Endometrial microvascular endothelial cells (primary cell): ENCODE results near the gene LTO1. TPM values are rescaled to one million over a fixed set of nuclear protein-coding genes. Genes with fewer than 3 reads are reported as not detected.
"Not testable (repeated sequence)": the region's sequence is repeated elsewhere in the genome, so short reads cannot be mapped to it uniquely, and the experiment has no call there.

Experiments
- in situ Hi-C: cut with HindIII; loops from 2 replicates; pipeline ENCODE4 v1.10.0; 2017; ENCODE audit warnings: low sequenced_read_pairs, low pct_unique_long_range_greater_than_20kb; ENCODE audit errors: inconsistent ontology term
- total RNA-seq: library from RNA; depleted of rRNA; stranded (reverse); fragments of >200 nt; gene quantifications from one replicate; pipeline ENCODE4 v1.2.3, GENCODE V29; 2015; ENCODE audit errors: inconsistent ontology term

Gene LTO1
- total RNA-seq, 1 donor from 2014 or later: 18.4 TPM

- in situ Hi-C loops: no loop called here
These were observed 27.8 kb upstream of the LTO1 start for GRCh38 chr11:69702769-69703452.

DNA sequence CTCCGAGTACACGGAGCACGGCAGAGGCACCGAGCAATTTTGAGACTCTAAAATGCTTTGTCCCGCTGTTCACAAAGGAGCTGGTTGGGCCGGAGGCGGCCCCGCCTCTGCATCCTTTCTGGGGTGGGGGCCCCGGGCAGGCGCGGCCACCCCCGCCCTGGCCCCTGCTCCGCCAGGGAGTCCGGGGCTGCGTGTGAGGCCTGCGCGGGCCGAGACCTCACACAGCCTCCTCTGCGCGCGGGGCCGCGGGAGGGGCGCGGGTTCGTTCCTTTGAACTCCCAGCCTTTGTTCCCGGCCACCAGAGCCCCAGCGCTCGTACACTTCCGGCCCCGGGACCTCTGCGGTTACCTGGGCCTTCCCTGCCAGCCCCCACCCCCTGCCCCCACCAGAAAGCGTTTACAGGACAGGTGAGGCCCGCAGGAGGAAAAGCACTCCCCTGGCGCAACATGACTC is 27.1 kb upstream of the LTO1 start:
- in situ Hi-C loops: no loop called here

DNA sequence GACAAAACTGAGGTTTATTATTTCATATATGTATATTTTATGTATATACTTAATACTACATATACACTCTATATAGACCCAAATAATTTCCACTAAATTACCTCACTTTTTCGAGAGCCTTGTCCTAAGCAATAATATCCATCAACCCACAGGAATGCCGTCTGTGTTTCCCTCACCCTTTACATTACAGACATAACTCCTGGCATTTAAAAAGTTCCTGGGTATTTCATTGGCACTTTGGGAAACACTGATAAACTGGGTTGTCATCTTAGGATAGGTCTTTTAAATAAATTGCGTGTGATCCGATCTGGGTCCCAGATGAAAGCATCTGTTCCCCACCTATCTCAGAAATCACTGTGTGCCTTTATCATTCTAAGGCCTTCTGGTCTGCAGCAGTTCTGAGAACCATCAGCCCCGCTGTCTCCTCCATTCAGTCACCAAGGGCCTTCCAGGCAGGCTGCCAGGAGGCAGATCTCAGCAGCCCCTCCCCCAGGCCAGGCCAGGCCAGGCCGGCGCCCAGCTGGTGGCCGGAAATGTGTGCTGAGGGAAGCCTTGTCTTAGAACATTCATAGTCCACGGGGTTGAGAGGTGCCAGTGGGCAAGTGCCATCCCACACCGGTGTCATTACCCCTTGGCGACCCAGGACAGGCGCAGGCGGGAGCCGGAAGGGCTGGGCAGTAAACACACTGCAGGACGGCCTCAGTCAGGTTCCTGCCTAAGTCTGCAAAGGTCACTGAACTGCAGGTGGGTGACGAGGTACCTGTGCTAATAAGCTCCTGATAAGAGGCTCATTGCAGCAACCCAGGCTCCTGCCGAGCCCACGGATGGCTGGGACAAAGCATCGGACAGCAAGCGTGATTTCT is 25.4 kb upstream of the LTO1 start:
- in situ Hi-C loops: no loop called here

- in situ Hi-C loops: no loop called here
These were observed 24.1 kb upstream of the LTO1 start for GRCh38 chr11:69699213-69699612.

DNA sequence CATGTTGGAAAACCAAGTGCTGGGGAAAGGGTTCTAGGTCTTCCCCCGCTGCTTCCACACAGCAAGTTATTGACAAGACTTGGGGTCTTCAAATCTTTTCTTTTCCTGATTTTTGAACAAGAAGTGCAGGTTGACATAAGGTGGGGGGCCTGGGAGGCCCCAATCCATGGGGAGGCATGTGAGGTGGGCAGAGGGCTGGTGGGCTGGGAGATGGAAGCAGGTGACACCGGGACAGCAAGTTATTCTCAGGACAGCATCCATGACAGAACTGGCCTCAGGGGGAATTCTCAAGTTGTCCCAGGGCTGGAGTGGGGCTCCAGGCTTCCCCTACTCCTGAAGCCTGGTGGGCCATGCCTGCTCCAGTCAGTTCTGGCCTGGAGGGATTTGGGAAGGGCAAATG is 23.2 kb upstream of the LTO1 start:
- in situ Hi-C loops: no loop called here

DNA sequence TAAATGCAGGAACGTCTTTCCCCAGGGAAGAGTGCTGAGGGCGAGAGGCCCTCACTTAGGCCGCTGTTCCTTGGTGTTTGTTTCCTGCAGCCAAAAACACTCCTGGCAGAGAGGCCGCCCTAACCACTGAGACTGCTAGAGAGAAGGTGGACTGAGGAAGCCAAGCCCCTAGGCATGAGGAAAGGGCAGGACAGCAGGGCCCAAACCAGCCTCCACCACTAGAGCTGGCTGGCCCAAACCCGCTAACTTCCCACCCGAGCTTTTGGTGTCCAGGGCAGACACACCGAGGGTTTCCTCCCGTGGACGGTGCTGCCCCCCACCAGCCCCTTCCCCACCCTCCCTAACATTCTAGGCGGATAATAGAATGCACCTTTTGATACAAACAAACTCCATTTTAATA is 22.7 kb upstream of the LTO1 start:
- in situ Hi-C loops: no loop called here

DNA sequence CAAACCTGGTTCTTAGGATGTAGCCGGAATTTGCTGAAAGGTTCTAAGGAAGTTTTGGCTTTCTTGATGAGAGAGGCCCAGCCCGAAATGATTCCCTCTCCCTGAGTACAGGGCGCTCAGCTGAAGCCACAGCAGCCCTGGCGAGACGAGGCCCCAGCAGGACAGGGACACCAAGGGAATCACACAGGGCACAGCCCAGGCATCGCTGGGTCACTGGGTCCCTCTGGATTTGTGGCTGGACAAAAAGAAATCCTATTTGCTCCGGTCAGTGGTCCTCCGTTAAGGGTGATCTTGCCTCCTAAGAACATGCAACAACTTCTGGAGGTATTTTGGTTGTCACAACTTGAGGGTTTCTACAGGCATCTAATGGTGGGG is 22.3 kb upstream of the LTO1 start:
- in situ Hi-C loops: no loop called here

GRCh38 chr11:69696749-69697468 is 21.8 kb upstream of the LTO1 start:
- in situ Hi-C loops: no loop called here

- in situ Hi-C loops: not testable (repeated sequence)
These were observed 20.8 kb upstream of the LTO1 start for GRCh38 chr11:69695995-69696394.

- in situ Hi-C loops: no loop called here
These were observed 20.4 kb upstream of the LTO1 start for GRCh38 chr11:69695581-69695980.

GRCh38 chr11:69694781-69695180 is 19.6 kb upstream of the LTO1 start:
- in situ Hi-C loops: no loop called here

- in situ Hi-C loops: no loop called here
These were observed 17.3 kb upstream of the LTO1 start for GRCh38 chr11:69692422-69692821.

DNA sequence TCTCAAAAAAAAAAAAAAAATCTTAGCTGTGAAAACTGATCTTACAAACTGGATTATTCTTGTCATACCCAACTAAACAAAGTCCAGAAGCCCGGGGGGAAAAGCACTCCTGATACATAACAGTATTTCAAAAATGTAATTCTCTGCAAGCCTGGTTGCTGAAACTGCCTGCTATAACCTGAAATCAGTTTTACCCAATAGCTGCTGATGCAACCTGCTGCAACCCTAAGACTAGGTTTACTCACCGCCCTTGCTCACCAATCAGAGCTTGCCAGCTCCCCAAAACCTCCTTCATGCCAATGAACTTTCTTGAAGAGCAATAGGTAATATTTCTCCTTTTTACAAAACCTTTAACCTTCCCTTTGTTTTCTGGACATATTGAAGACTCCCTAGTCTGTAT is 16.3 kb upstream of the LTO1 start:
- in situ Hi-C loops: no loop called here

GRCh38 chr11:69689484-69690319 is 14.5 kb upstream of the LTO1 start:
- in situ Hi-C loops: no loop called here

- in situ Hi-C loops: not testable (repeated sequence)
These were observed 13.0 kb upstream of the LTO1 start for GRCh38 chr11:69687969-69688771.

GRCh38 chr11:69686856-69687255 is 11.7 kb upstream of the LTO1 start:
- in situ Hi-C loops: no loop called here

GRCh38 chr11:69686452-69686851 is 11.3 kb upstream of the LTO1 start:
- in situ Hi-C loops: no loop called here

GRCh38 chr11:69685348-69685747 is 10.2 kb upstream of the LTO1 start:
- in situ Hi-C loops: no loop called here
